Embryonic facial prominence (tissue), 1 donor: ENCODE results near the gene EPGN.

Experiments
- DNase-seq: peaks from one replicate; pipeline ENCODE4 v3.0.0-alpha.2; 2016; ENCODE audit errors: extremely low spot score

EPGN gene, protein sequence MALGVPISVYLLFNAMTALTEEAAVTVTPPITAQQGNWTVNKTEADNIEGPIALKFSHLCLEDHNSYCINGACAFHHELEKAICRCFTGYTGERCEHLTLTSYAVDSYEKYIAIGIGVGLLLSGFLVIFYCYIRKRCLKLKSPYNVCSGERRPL

GRCh38 chr4:74308215-74308614 is at the start of gene EPGN:
Gene EPGN, plus strand, starts transcription at chr4:74308470. Its CDS starts 64 bp downstream, at chr4:74308534.
- no peak for DNase-seq

DNA sequence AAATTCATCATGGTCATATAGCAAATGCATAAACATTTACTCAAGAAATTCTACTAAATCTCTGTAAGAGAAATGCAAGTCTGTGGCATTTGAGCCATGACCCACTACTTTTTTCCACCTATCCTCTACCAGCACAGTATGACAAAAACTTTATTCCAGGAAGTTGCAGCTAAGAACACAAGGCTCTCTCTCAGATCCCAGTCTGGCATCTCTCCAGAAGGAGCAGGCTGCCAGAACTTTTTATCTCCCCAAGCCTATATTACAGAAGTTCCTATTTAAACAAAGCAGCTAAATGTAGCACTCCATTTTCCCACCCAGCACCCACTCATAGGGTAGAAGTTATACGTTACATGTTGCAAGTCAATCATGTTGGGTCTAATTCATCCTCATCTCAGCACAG is 49.3 kb upstream of the EPGN start:
- no peak for DNase-seq

DNA sequence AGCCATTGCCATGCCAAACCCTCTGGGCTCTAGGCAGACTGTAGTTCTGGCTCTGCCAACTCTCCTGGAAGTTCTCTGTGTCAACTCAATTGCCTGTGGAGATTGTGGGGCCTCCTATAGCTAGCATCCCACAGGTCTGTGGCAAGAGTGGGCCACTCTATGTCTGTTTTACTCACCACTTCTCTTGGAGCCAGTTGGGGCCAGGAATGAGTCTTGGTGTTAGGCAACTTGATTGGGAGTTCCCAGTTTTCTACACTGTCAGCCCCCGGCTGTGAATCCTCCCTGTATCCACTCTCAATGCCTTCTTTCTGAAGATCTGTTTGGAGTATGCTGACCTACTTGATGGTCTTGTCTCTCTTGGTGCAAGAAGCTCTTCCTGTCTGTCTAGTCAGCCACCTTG is 48.2 kb upstream of the EPGN start:
- DNase-seq: no peak

GRCh38 chr4:74262522-74262921 is 45.7 kb upstream of the EPGN start:
- DNase-seq: no peak

DNA sequence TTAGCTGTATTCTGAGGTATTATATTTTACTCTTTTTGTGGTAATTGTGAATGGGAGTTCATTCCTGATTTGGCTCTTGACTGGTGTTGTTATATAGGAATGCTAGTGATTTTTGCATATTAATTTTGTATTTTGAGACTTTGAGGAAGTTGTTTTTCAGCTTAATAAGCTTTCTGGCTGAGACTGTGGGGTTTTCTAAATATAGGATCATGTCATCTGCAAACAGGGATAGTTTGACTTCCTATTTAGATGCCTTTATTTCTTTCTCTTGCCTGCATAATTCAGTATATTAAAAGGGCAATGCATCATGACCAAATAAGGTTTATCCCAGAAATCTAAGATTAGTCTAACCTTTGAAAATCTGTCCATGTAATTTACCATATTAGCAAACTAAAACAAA is 44.7 kb upstream of the EPGN start:
- DNase-seq: no peak

DNA sequence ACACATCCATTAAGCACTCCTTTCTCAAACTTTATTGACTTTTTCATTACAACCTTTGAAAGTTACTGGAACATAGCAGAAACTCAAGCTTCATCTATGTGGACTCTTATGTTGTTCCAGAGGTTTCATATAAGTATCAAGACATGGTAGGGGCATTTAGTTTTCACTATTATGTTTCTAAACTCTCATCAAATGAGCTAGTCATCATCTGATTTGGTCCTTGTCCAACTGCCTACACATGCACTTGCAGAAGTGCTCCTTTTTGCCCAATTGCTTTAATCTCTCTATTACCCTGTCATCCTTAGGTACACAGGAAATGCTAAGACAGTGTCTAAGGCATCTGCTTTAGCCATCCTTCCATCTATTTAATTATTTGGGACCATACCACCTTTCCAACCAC is 42.2 kb upstream of the EPGN start:
- no peak for DNase-seq

DNA sequence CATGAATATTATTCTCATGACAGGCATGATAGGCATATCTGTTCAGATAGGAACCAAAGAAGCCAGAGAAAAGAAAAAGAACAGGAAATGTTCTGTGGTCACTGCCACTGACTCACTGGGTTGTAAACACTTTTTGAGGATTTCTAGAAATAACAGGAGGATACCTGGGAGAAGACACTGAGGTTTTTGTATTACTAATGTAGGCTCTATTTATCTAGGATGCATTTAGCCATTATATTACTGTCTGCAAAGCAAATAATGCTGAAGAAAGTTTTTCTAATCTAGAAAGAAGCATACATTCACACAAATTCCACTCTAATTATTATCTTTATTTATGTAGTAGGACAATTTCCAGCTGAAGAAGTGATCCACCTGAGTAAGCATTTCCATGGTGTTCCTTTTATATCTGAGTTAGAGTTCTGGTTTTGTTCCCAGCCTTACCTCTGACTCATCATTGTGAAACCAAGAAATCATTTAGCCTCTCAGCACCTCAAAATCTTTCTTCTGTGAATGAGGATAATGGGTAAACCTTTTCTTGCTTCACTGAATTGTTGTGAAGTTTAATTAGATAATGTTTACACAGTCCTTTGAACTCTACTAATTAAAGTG is 40.2 kb upstream of the EPGN start:
- no peak for DNase-seq

DNA sequence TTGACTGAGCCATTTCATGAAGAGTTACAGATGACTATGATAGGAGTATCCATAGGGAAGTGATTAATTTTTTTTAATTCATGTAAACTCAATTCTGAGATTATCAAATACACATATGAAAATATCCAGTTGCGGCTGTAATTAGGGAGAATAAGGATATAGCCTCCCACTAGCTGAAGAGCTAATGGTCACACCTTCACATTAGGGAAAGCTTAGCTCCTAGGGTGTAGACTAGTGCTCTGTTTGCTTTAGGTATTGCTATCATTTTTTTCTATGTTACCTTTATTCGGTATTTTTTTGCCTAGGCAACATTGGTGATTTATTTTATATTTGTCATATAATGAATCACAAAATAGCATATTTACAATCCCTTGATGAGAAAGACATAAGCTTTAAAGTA is 39.6 kb upstream of the EPGN start:
- no peak for DNase-seq

DNA sequence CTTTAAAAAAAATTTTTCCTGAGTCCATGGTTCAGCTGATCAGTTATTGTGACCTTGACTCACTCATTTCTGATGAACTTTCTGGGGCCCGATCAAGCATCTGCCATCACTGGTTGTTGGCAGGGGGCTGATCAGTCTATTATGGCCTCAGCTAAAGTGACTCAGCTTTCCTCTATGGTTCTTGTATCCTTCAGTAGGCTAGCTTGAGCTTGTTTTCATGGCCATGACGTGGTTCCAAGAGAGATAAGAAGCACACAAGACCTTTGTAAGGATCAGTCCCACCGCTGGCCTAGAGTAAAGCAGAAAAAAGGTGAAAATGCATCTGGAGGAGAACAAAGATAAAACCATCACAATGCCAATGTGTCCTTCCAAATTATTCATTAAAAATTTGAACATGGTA is 29.8 kb upstream of the EPGN start:
- DNase-seq: no peak

DNA sequence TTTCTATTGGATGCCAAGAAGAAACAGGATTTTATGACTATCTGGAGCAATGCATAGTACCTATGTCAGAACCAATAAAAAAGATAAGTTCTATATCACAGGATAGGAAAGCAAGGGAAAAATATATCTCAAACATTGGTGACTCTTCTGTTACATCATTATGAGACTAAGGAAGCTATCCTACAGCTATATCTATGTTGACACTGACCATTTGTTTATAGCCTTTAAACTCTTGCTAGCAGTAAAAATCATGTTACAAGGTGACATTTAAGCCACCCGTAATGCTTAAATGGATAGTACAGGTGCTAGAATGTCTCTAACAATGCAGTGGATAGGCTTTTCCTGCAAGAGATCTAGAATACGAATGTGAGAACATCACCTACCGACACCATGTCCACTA is 28.6 kb upstream of the EPGN start:
- DNase-seq: no peak

DNA sequence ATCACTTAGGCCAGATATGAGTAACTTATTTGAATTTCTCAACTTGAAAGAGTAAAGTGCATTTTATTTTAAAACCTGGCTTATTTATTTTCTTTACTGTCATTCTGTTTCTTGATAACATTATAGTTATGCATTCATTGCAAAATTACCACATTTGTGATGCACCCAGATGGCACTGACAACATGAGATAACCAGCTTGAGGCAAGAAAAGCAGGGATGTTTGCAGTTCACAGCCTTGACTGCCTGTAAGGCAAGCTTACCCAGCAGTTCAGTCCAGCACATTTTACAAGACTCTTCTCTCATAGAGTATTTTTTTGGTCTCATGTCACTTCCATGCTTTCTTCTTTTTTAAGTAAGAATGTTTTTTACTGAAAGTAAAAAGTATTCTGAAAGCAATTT is 25.3 kb upstream of the EPGN start:
- no peak for DNase-seq

GRCh38 chr4:74283614-74284013 is 24.7 kb upstream of the EPGN start:
- DNase-seq: no peak

DNA sequence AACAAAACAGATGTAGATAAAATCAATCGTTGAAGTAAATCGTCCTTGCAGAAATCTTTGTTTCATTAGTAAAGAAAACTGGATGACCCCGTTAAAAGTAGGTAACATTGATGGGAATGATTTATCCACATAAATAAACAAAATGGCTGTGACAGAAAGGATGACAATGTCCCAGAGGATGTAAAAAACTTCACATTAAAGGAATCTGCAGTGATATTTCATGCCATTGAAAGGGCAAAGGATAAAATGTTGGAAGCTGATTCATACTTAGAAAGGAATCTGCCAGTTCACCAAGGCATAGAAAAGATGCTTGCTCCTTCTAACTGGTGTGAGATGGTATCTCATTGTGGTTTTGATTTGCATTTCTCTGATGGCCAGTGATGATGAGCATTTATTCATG is 24.2 kb upstream of the EPGN start:
- DNase-seq: no peak

- no peak for DNase-seq
These were observed 21.1 kb upstream of the EPGN start for GRCh38 chr4:74287164-74287563.

DNA sequence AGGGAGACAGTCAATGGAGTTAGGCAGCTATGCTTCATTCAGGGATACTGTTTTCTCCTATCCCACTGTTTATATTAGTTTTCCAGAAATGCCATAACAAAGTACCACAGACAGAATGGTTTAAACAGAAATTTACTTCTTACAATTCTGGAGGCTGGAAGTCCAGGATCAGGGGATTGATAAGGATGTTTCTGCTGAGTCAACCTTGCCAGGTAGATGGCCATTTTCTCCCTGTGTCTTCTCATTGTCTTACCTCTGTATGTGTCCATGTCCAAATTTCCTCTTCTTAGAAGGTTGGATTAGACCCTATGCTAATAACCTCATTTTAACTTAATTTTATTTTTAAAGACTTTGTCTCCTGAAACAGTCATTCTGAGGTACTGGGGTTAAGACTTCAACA is 20.5 kb upstream of the EPGN start:
- DNase-seq: no peak

DNA sequence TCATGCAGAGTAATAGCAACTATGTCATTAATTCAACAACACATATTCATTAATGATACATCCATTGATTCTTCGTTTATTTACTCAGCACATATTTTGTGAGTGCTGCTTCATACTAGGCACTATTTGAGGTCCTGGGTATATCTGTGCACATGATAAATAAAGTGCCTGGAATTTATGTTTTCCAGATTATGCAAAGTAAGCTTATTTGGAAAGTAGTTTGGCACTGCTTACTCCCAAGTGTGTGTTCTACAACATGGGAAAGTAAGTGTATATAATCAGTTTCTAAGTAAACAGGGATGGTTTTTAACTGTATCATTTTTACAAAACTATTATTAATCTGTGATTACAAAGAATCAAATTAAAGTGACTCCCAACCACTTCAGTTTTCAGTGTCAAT is 16.8 kb upstream of the EPGN start:
- DNase-seq: no peak

- no peak for DNase-seq
These were observed 16.0 kb upstream of the EPGN start for GRCh38 chr4:74292111-74292870.

DNA sequence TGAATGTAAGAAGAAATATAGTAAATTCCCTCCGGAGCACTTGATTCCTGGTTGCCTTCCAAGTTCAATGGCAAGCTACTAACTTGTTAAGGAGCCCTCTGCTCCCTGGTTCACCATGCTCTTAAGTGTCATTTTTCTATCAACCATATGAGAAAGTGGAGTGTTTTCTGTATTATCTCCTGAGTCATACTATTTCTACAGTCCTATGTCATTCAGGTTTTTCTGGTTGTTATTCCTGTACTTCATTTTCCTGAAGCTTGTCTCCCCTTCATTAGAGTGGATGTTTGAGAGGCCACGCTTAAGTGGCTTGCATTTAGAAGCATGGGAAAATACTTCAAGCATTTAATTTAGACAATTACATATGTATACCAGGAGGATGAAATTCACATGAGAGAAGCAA is 14.7 kb upstream of the EPGN start:
- DNase-seq: no peak

DNA sequence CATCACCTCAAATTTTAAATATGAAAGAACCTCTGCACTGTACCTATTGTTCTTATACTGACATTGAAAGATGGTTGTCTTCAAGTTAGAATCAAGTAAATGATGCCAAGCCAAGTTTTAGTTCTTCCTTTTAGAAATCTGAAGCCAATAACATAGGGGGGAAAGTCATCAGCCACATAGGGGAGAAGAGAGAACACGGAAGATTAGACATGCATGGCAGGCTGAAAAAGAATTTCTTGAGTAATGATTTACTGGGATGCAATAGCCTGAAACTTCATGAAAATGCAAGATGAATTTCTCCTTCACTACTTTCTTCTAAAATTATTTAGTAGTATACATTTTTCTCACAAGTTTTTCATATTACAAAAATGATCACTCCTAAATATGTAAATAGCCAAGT is 13.6 kb upstream of the EPGN start:
- no peak for DNase-seq

- DNase-seq: no peak
These were observed 10.7 kb upstream of the EPGN start for GRCh38 chr4:74297539-74297938.

GRCh38 chr4:74304095-74304625 is 4.1 kb upstream of the EPGN start:
- DNase-seq: no peak

GRCh38 chr4:74305000-74305399 is 3.3 kb upstream of the EPGN start:
- no peak for DNase-seq

GRCh38 chr4:74307170-74307569 is 1.1 kb upstream of the EPGN start:
- DNase-seq: no peak
